ENCODE data around the gene MYO1D.

The MYO1D gene

GRCh38 chr17:32877164-32877764 lies 340 bp upstream of the MYO1D start:
- DNase-seq (ENCODE audit: low read depth) = peak; percentile 55
- TF ChIP-seq CTCF (IDR thresholded peaks at IDR 0.05; ENCODE audit: low read depth, low read length, missing control alignments) = peak; percentile 89
- peak overlapping the region; percentile 79 for H3K4me3 ChIP-seq (ENCODE audit: low read depth, low read length)

- H3K4me3 ChIP-seq (ENCODE audit: low read depth, low read length) = peak overlapping the region; percentile 79
- TF ChIP-seq CTCF (IDR thresholded peaks at IDR 0.05; ENCODE audit: low read depth, low read length, missing control alignments) = no peak
- DNase-seq (ENCODE audit: low read depth) = no peak
These were observed 954 bp downstream of the MYO1D start for GRCh38 chr17:32875923-32876416.

- DNase-seq (ENCODE audit: low read depth) = no peak
- TF ChIP-seq CTCF (IDR thresholded peaks at IDR 0.05; ENCODE audit: low read depth, low read length, missing control alignments) = no peak
- H3K4me3 ChIP-seq (ENCODE audit: low read depth, low read length) = peak overlapping the region; percentile 79
These were observed 1.6 kb downstream of the MYO1D start for GRCh38 chr17:32875230-32875917.

- TF ChIP-seq CTCF (IDR thresholded peaks at IDR 0.05; ENCODE audit: low read depth, low read length, missing control alignments) = no peak
- no peak for DNase-seq (ENCODE audit: low read depth)
- no peak overlapping the region for H3K4me3 ChIP-seq (ENCODE audit: low read depth, low read length)
These were observed 3.8 kb downstream of the MYO1D start for GRCh38 chr17:32873114-32873513.

- TF ChIP-seq CTCF (IDR thresholded peaks at IDR 0.05; ENCODE audit: low read depth, low read length, missing control alignments) = no peak
- DNase-seq (ENCODE audit: low read depth) = no peak
These were observed 5.2 kb downstream of the MYO1D start for GRCh38 chr17:32871746-32872145.

GRCh38 chr17:32870969-32871368 lies 6.0 kb downstream of the MYO1D start:
- no peak overlapping the region for H3K4me3 ChIP-seq (ENCODE audit: low read depth, low read length)
- TF ChIP-seq CTCF (IDR thresholded peaks at IDR 0.05; ENCODE audit: low read depth, low read length, missing control alignments) = no peak
- DNase-seq (ENCODE audit: low read depth) = no peak

More at GRCh38 chr17:32871746-32872145, 5.2 kb downstream of the MYO1D start:
- H3K4me3 ChIP-seq (ENCODE audit: low read depth, low read length) = no peak overlapping the region

All from GM12864 (cell line).